ENCODE data around the gene ANKRD13B.
"Not testable (repeated sequence)": the region's sequence is repeated elsewhere in the genome, so short reads cannot be mapped to it uniquely, and the experiment has no call there.

Gene ANKRD13B

DNA sequence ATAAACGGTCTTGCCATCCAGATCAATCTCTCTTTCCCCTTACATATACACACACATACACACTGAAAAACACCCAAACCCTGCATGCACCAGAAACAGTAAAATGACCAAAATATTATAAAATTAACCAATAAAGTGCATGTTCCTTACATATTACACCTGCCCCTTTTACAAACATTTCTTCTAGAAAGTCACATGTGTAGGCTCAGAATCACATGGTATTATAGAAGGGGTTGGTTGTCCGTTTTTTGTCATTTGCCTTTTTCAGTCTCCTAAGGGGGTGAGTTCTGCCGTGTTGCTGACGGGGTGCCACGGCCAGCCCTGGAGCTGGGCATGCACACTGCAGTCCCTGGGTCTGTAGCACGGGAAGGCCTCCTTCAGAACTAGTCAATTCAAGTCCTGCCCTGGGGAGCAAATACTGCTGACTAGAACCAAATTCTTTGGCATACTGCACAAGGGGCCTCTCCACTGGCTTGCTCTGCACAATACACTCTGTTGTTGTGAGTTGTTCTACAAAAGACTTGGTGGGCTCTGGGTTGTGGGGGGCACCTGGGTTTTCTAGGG is 37.8 kb downstream of the ANKRD13B start:
- DNase-seq: no peak

DNA sequence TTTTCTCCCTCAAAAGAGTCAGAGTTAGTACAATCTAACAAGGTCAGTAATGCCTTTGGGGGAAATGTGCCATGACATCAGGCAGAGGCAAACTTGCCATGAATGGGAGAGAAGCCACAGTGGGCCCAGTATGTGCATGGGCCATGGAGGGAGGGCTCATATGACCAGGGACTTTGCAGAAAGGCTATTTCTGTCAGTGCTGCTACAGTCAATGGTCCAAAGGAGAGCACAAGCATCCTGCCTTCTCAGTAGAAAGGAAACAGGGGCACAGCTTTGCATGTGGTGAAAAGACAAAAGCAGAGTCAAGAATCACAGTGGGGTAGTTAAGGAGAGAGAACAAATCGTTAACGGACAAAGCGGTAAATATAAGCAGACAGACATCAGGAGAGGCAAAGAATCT is 41.0 kb downstream of the ANKRD13B start:
- DNase-seq: peak in 1 of 56 donors; percentile 5

DNA sequence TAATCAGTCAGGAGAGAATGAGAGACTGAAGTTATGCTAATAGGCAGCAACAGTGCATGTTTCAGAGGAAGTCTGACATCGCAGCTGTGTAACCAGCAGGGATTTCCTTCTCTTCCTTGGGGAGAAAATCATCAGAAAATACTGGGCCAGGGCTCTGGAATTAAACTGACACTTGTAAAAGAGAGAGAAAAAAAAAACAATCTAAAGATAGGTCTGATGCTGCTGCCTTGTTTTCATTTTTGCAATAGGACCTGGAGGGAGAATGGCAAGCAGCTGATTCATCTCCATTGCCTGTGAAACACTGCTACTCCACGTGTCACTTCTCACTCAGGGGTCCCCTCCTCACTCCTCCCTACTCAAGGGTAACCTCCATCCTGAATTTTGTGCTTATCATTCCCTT is 47.5 kb downstream of the ANKRD13B start:
- DNase-seq: peak in 1 of 56 donors; percentile 45

DNA sequence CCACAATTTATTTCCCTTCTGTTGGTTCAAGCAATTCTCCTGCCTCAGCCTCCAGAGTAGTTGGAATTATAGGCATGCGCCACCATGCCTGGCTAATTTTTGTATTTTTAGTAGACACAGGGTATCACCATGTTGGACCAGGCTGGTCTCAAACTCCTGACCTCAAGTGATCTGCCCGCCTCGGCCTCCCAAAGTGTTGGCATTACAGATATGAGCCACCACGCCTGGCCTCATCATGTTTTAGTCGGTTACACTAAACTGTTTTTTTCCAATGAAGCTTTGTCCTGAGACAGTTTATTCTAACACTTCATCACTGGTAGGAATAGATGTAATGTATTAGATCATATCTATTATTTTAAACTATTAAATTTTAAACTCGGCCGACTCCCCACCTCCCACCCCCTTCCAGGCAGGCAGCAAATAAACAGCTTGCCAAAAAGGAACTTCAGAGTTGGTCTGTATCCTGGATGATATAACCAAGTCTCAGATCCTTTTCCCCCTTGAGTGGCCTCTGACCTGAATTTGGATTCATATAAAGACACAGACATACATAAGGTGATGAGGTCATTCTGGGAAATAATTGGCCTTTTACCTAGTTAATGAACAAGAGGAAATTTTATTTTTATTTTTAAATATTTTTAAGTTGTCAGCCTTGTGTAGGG is 48.2 kb downstream of the ANKRD13B start:
- no peak for DNase-seq

DNA sequence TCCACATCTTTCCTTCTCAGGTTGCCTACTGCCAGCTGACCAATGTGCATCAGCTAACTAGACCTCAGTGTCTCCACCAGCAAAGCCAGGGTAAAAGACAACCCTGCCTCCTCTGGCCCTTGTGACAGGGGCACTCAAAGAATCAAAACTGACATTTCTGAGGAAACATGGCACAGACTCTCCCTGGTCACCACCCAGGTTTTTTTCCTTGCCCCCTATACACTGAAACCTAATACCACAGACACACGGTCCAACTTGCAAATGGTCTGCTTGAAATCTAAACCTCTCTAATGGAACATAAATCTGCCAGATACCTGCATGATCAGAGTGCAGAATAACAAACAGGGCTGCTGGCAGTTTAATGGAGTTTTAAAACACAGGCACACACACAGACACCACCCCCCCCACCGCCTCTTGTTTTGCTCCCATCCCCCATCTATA is 49.3 kb downstream of the ANKRD13B start:
- no peak for DNase-seq

DNA sequence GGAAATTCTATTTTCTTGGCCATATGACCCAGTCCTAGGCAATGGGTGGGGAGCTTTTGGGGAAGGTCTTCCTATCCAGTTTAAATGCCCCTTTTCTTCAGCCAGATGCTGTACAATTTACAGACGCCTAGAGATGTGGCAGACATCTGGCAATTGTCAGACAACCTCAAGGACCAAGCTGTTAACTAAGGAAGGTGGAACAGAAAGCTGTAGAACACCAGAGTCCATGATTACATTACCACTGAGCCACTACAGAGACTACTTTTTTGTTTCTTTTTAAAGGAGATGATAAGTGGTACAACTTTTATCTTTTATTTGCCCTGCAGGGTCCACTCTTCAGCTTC is 50.9 kb downstream of the ANKRD13B start:
- DNase-seq: no peak

DNA sequence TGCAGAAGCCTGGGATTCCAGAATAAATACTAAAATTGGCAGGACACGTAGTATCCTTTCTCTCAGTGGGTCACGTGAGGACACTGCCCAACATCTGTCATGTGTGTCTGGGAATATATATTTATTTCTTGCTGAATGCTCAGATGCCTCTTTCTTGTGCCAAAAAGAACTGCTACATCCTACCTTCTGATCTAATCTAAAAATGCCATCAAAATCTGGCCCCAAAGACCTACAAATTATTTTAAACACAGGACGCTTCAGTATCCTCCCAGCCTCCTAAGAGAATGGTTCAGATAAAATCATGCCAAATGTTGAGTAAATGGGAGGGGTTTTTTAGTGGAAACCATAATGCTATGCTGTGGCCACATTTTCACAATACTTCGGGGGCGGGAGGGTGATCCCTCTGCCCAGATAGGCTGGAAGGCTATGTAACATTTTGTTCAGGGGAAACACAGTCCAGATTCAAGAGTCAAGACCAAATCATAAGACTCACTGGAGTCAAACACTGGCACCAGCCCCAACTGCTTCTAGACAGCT is 52.7 kb downstream of the ANKRD13B start:
- DNase-seq: peak in 6 of 56 donors; percentile 4 to 31 (median 13)

DNA sequence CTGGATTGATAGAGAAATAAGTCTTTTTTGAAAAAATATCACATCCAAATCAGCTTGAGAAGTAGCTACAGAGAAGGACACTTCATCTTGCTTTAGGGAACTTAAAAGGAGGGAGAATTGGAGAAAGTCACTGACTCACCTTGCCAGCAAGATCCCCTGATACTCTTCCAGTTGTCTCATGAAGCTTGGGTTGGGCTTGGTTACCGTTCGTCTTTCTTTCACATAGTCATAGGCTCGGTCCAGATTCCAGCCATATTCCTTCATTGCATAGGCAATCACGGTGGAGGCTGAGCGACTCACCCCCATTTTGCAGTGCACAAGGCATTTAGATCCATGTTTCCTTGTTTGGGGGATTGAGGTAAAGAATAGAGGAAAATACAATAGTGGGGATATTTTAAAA is 55.1 kb downstream of the ANKRD13B start:
- DNase-seq: no peak

DNA sequence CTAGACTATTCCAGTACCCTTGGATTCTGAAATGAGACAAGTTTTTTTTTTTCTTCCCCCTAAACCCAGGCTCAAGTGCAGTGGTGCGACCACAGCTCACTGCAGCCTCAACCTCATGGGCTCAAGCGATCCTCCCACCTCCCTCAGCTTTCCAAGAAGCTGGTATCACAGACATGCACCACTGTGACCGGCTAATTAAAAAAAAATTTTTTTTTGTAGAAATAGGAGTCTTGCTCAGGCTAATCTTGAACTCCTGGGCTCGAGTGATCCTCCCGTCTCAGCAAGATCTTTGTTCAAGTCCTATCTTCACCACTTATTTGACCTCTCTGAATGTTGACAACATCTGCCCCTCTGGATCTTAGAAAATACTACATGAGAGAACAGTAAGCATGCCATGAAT is 56.4 kb downstream of the ANKRD13B start:
- DNase-seq: no peak

DNA sequence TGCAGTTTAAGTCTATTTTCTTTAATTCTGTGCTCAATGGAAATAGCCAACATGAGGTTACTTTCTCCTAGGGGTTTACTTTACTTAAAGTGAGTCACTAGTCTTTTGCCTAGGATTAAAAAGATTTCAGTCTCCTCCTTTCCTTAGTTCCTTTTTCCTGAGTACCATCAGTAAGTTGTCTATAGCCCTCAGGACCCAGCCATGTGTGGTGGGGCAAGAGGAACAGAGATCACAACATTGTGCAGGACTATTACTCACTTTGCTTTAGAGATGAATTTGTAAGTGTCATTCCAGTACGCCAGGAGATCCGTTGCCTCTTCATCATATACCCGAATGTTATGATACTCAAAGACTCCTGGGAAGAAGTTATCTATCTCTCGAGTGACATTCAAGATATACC is 57.5 kb downstream of the ANKRD13B start:
- no peak for DNase-seq

DNA sequence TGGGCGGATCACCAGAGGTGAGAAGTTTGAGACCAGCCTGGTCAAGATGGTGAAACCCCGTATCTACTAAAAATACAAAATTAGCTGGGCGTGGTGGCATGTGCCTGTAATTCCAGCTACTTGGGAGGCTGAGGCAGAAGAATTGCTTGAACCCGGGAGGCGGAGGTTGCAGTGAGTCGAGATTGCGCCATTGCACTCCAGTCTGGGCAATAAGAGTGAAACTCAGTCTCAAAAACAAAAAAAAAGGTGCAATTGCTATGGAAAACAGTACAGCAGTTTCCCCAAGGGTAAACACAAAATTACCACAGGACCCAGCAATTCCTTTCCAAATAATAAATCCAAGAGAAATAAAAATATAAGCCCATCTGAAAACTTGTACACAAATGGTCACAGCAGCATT is 59.0 kb downstream of the ANKRD13B start:
- not testable (repeated sequence) for DNase-seq

DNA sequence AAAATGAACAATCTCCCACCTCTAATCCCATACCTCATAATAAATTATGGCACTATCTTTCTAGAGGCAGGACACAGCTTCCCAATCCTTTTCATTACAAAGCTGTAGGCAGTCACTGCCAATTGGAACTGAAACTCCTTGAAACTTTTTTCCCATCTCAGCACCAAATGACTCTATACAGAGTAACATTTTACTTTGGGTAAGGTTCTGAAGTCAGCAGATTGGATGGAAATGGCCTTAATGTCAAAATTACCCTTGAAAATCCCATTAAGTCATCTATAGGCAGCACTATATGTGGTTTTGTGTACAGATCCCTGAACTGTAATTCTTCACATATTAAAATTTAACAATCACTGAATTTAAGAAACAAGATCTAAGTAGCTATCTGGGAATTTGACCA is 60.0 kb downstream of the ANKRD13B start:
- no peak for DNase-seq

DNA sequence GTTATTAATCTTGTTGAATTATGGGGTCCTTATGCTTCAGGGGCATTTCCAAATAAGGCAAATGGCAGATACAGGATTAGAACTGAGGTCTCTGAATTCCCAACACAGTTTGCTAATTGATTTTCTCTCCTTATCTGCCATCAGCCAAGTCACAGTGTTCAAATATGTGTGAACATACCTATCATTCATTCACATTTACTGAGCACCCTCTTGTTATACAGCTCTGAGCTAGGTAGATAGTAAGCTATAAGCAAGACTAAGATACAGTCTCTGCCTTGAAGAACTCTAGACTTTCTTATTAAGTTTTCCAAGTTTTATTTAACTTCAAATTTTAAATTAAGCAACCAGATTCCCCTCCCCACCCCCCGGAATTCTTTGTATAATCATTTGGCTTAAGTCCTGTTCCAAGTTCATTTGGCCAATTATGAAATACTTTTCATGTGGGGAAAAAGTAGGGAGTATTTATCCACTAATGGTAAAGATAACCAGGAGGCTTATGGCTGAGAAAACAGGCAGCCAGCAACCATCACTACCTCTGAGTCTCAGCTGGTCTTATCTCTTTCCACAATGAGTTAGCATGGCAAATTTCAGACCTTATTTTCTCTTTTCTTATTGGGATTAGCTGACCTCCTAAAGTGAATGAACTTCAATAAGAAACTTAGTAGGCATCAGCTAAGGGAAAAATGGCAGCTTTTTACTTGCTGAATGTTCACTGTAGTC is 61.2 kb downstream of the ANKRD13B start:
- DNase-seq: no peak

DNA sequence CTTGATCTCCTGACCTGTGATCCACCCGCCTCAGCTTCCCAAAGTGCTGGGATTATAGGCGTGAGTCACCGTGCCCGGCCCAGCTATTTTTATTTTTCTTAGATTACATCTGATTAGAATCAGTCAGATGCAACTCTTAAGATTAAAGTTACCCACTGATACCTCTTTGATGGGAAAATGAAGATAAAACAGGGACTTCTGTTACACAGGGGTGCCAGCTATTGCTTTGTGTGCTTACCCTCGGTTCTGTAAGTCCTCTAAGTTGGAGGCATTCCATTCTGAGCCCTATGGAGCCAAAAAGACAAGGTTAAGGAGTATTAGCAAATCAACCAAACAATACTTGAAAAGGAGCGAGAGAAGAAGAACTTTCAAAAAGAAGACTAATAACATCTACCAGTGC is 62.4 kb downstream of the ANKRD13B start:
- no peak for DNase-seq

DNA sequence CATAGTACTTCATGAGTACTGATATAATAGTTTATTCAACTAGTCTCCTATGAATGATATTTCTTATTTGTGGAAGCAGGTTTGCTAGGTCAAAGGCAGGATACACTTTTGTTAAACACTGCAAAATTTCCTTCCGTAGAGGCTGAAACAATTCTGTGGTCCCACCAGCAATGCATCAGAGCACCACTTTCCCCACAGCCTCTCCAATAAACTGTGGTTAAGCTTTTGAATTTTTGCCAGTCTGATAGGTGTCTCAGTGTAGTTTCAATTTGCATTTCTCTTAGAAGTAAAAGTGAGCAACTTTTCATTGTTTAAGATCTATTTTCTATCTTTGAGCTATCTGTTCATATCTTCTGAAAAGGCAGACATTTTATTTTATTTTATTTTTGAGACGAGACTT is 66.2 kb downstream of the ANKRD13B start:
- DNase-seq: no peak

DNA sequence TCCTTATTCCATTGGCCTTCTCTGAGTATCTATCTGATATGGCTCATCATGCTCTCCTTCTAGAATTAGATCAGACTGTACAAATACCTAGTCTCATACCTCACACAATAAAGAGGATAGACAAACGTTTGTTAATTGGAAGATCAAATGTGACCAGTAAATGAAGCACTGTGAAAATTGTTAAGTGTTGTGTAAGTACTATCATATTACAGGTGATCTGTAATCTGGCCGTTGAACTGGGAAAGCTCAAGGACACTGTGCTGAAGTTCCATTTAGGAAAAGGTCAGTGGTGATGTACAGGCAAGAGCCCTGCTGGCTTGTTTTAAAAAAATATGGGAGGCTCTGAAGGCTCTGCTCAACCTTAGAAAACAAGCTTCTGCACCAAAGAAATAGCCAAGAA is 68.3 kb downstream of the ANKRD13B start:
- DNase-seq: no peak

DNA sequence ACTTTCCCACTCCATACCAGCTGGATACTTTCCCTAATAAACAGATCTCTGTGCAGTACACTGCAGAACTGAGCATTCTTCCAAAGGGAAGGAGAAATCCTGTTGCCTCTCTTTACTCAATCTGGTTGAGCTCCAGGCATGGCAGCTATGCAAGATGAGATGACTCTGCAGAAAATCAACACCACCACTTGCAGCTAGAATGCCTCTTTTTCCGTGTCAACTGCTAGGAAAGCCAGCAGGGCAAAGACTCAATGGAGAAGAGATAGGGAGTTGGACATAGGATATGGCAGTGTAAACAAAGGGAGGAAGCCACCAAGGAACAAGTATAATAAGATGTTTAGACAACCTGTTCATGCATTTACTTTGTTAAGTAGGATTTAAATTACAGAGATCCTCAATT is 70.2 kb downstream of the ANKRD13B start:
- no peak for DNase-seq

Data from nucleus accumbens (tissue), 56 donors.